Right cardiac atrium (tissue), 5 donors: ENCODE measurements around the gene TTC33. TPM values are rescaled to one million over a fixed set of nuclear protein-coding genes. Genes with fewer than 3 reads are reported as not detected.

Experiments used
- ATAC-seq, 2 donors: fragments of 200-7000 bp; cut with Tn5 transposase; one replicate each; pipeline versions ENCODE4 v1.8.0 to v1.9.1; 2020; ENCODE audit warnings: moderate library complexity in 2 of 2, mild to moderate bottlenecking in 1 of 2
- DNase-seq, 3 donors: peaks; one replicate each; pipeline ENCODE4 v3.0.0-alpha.2; 2020
- H3K27ac ChIP-seq: one replicate; pipeline ENCODE4 v1.5.1; 2013; ENCODE audit warnings: mild to moderate bottlenecking, low read length, control low read depth, moderate library complexity
- H3K27me3 ChIP-seq: one replicate; pipeline ENCODE4 v1.6.1; 2013; ENCODE audit not compliant: control insufficient read depth, insufficient read depth
- H3K4me1 ChIP-seq: one replicate; pipeline ENCODE4 v1.6.1; 2013; ENCODE audit warnings: low read length; ENCODE audit not compliant: control insufficient read depth, insufficient read depth
- H3K4me3 ChIP-seq: one replicate; pipeline ENCODE4 v1.5.1; 2013; ENCODE audit warnings: low read length, control low read depth
- H3K9me3 ChIP-seq: one replicate; pipeline ENCODE4 v1.6.1; 2013; ENCODE audit warnings: low read length; ENCODE audit not compliant: control insufficient read depth
- whole genome bisulfite sequencing: extraction: QIAGEN DNeasy Blood & Tissue Kit; methylation state at CpG from one replicate; pipeline ENCODE4 v1.1.7; 2013; 5-methylcytosine and 5-hydroxymethylcytosine counted together
- intact Hi-C, 4 donors: fragments of 100-400 bp; cut with DNase I; formaldehyde crosslinking; loops; one replicate each; pipeline versions ENCODE4 v1.11.0 to v1.14.0; 2022 to 2023
- polyA plus RNA-seq: library from polyadenylated mRNA; stranded (reverse); fragments of 200-250 nt; gene quantifications from one replicate; pipeline ENCODE4 v1.2.3, GENCODE V29; 2013
- total RNA-seq, 4 donors: library from RNA; stranded (reverse); fragmentation: NEBNext Ultra II Directional; extraction: Animal tissue kit (Norgen Biotek cat#: 25700); gene quantifications; one replicate each; pipeline ENCODE4 v1.2.1, GENCODE V29; 2021
- donor health status: healthy with polysubstance abuse.
- donor health status: DM: no; HTN: yes; CAD: no.
- donor health status: DM: no; HTN: no; CAD: no.
- donor health status: DM: no; HTN: yes; CAD: no; lungs with severe emphysema.
- donor health status: DM: yes; HTN: yes; CAD: no.

Gene TTC33
- total and polyA plus RNA-seq, 5 donors, result 7.2 to 17.5 (median 16.7) TPM

GRCh38 chr5:40679148-40679912, 76.4 kb downstream of the TTC33 start:
- intact Hi-C loops, result no loop called here
- WGBS, result under 1% methylated on average over 60 of the region's 60 CpGs

GRCh38 chr5:40678460-40679147, 77.2 kb downstream of the TTC33 start:
- Histone ChIP-seq H3K27ac (peak overlapping the region; percentile 50), H3K9me3 (no peaks in the 10 kb centered on the region), H3K27me3 (no peaks in the 10 kb centered on the region), H3K4me1 (no peaks in the 10 kb centered on the region), H3K4me3 (peak overlapping the region; percentile 84)
- DNase-seq, result no peak
- WGBS, result 21% methylated on average over 12 of the region's 12 CpGs
- ATAC-seq, result no peak
- intact Hi-C loops, result no loop called here

More at GRCh38 chr5:40679148-40679912, 76.4 kb downstream of the TTC33 start:
- peak overlapping the region; percentile 88 for H3K27ac ChIP-seq
- H3K27me3 ChIP-seq, result no peaks in the 10 kb centered on the region
- no peaks in the 10 kb centered on the region for H3K9me3 ChIP-seq
- H3K4me3 ChIP-seq, result peak overlapping the region; percentile 84
- no peaks in the 10 kb centered on the region for H3K4me1 ChIP-seq
- ATAC-seq (peak; percentile 99), DNase-seq (peak; percentile 92 to 96 (median 96))

GRCh38 chr5:40678026-40678425, 77.7 kb downstream of the TTC33 start:
- no peak overlapping the region for H3K27ac ChIP-seq

GRCh38 chr5:40677456-40677855, 78.3 kb downstream of the TTC33 start:
- no peak for ATAC-seq
- WGBS, result 71% methylated on average over 2 of the region's 2 CpGs
- no peaks in the 10 kb centered on the region for H3K27me3 ChIP-seq
- no peaks in the 10 kb centered on the region for H3K9me3 ChIP-seq
- no peak overlapping the region for H3K27ac ChIP-seq
- no peak for DNase-seq
- H3K4me1 ChIP-seq, result no peaks in the 10 kb centered on the region
- intact Hi-C loops, result no loop called here
- no peak overlapping the region for H3K4me3 ChIP-seq

More at GRCh38 chr5:40678026-40678425, 77.7 kb downstream of the TTC33 start:
- intact Hi-C loops, result no loop called here
- no peak for DNase-seq
- no peak overlapping the region for H3K4me3 ChIP-seq
- no peaks in the 10 kb centered on the region for H3K9me3 ChIP-seq
- no peak for ATAC-seq
- H3K4me1 ChIP-seq, result no peaks in the 10 kb centered on the region
- no peaks in the 10 kb centered on the region for H3K27me3 ChIP-seq
- 63% methylated on average over 2 of the region's 2 CpGs for WGBS

GRCh38 chr5:40676613-40677343, 79.0 kb downstream of the TTC33 start:
- DNase-seq (peak in 2 of 3 donors; percentile 29 to 48), ATAC-seq (no peak)
- Histone ChIP-seq H3K27me3 (no peaks in the 10 kb centered on the region), H3K4me1 (no peaks in the 10 kb centered on the region), H3K27ac (no peak overlapping the region), H3K9me3 (no peaks in the 10 kb centered on the region), H3K4me3 (no peak overlapping the region)
- intact Hi-C loops, result no loop called here
- WGBS, result 75% methylated on average over 3 of the region's 3 CpGs

- Histone ChIP-seq H3K27ac (no peak overlapping the region), H3K9me3 (no peaks in the 10 kb centered on the region), H3K4me3 (no peak overlapping the region), H3K4me1 (no peaks in the 10 kb centered on the region), H3K27me3 (no peaks in the 10 kb centered on the region)
- intact Hi-C loops, result no loop called here
- ATAC-seq (no peak), DNase-seq (no peak)
- 83% methylated on average over 7 of the region's 7 CpGs for WGBS
These were observed 80.2 kb downstream of the TTC33 start for GRCh38 chr5:40675396-40676133.

GRCh38 chr5:40674661-40675235, 81.0 kb downstream of the TTC33 start:
- no peak overlapping the region for H3K4me3 ChIP-seq
- WGBS, result 91% methylated on average over 6 of the region's 6 CpGs
- H3K4me1 ChIP-seq, result no peaks in the 10 kb centered on the region
- intact Hi-C loops, result no loop called here
- ATAC-seq (no peak), DNase-seq (no peak)
- no peaks in the 10 kb centered on the region for H3K27me3 ChIP-seq
- no peak overlapping the region for H3K27ac ChIP-seq
- no peaks in the 10 kb centered on the region for H3K9me3 ChIP-seq

- Histone ChIP-seq H3K4me3 (no peak overlapping the region), H3K4me1 (no peaks in the 10 kb centered on the region), H3K9me3 (no peaks in the 10 kb centered on the region), H3K27ac (no peak overlapping the region), H3K27me3 (no peaks in the 10 kb centered on the region)
- DNase-seq (no peak), ATAC-seq (peak; percentile 24 to 37)
- 50% methylated on average over 4 of the region's 4 CpGs for WGBS
- intact Hi-C loops, result no loop called here
These were observed 83.3 kb downstream of the TTC33 start for GRCh38 chr5:40672425-40672824.

- intact Hi-C loops, result no loop called here
- no peak for ATAC-seq
These were observed 86.0 kb downstream of the TTC33 start for GRCh38 chr5:40669606-40670390.

GRCh38 chr5:40667161-40667663, 88.5 kb downstream of the TTC33 start:
- Histone ChIP-seq H3K4me3 (no peak overlapping the region), H3K9me3 (no peaks in the 10 kb centered on the region), H3K27ac (no peak overlapping the region), H3K4me1 (no peaks in the 10 kb centered on the region), H3K27me3 (no peaks in the 10 kb centered on the region)
- no peak for ATAC-seq
- intact Hi-C loops, result no loop called here
- no peak for DNase-seq

More at GRCh38 chr5:40669606-40670390, 86.0 kb downstream of the TTC33 start:
- Histone ChIP-seq H3K27me3 (no peaks in the 10 kb centered on the region), H3K27ac (no peak overlapping the region), H3K4me1 (no peaks in the 10 kb centered on the region), H3K9me3 (no peaks in the 10 kb centered on the region), H3K4me3 (no peak overlapping the region)
- DNase-seq, result no peak
- 74% methylated on average over 6 of the region's 6 CpGs for WGBS
